ENCODE measurements around the gene TPTE2.
A peak's percentile ranks its signal among the peaks of the same experiment; 100 is the strongest.
"Not testable (repeated sequence)": the region's sequence is repeated elsewhere in the genome, so short reads cannot be mapped to it uniquely, and the experiment has no call there.

TPTE2 gene

GRCh38 chr13:19561127-19561582 lies at the start of gene TPTE2:
TSS of gene TPTE2 (minus strand) at chr13:19561532. CDS start at chr13:19503234, 58,298 bp downstream.
- DNase-seq: not testable (repeated sequence)

- DNase-seq: no peak
Observed at GRCh38 chr13:19607523-19608078, 46.3 kb upstream of the TPTE2 start.

GRCh38 chr13:19606737-19607136 lies 45.4 kb upstream of the TPTE2 start:
- no peak for DNase-seq

GRCh38 chr13:19606152-19606551 lies 44.8 kb upstream of the TPTE2 start:
- no peak for DNase-seq

- no peak for DNase-seq
Observed at GRCh38 chr13:19605161-19605955, 44.0 kb upstream of the TPTE2 start.

- no peak for DNase-seq
Observed at GRCh38 chr13:19604306-19604705, 43.0 kb upstream of the TPTE2 start.

- peak; percentile 47 for DNase-seq
Observed at GRCh38 chr13:19601749-19602725, 40.7 kb upstream of the TPTE2 start.

GRCh38 chr13:19597523-19597922 lies 36.2 kb upstream of the TPTE2 start:
- no peak for DNase-seq

GRCh38 chr13:19596960-19597361 lies 35.6 kb upstream of the TPTE2 start:
- DNase-seq: no peak

GRCh38 chr13:19596086-19596485 lies 34.8 kb upstream of the TPTE2 start:
- no peak for DNase-seq

- DNase-seq: no peak
Observed at GRCh38 chr13:19592657-19593180, 31.4 kb upstream of the TPTE2 start.

GRCh38 chr13:19591864-19592263 lies 30.5 kb upstream of the TPTE2 start:
- DNase-seq: no peak

GRCh38 chr13:19590423-19590822 lies 29.1 kb upstream of the TPTE2 start:
- DNase-seq: no peak

GRCh38 chr13:19589312-19589711 lies 28.0 kb upstream of the TPTE2 start:
- DNase-seq: no peak

GRCh38 chr13:19587635-19588300 lies 26.4 kb upstream of the TPTE2 start:
- DNase-seq: peak; percentile 67

GRCh38 chr13:19586904-19587634 lies 25.7 kb upstream of the TPTE2 start:
- DNase-seq: peak; percentile 89

GRCh38 chr13:19581675-19582074 lies 20.3 kb upstream of the TPTE2 start:
- peak; percentile 20 for DNase-seq

- DNase-seq: no peak
Observed at GRCh38 chr13:19575230-19575629, 13.9 kb upstream of the TPTE2 start.

GRCh38 chr13:19573120-19573716 lies 11.9 kb upstream of the TPTE2 start:
- DNase-seq: no peak

- DNase-seq: no peak
Observed at GRCh38 chr13:19572280-19572679, 10.9 kb upstream of the TPTE2 start.

- DNase-seq: no peak
Observed at GRCh38 chr13:19567820-19568534, 6.6 kb upstream of the TPTE2 start.
